ENCODE measurements around the gene IGFBP7.
A peak's percentile ranks its signal among the peaks of the same experiment; 100 is the strongest.

IGFBP7 gene

DNA sequence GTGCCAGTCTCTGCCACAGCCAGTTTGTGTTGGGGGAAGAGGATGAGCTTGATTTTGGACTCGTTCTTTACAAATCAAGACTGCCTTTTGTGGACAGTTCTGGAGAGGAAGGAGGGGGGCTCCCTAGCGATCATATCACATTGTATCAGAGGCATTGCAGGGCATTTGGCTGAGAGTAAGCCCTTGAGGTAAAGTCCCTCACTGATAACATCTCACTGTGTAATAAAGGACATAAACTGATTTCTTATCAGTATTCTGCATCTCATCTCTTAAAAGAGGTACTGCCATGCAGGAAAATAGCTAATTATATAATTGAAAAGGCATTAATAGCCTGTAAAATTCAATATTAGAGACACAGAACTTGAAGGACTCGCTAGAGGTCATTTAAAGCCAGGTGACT is 6.1 kb upstream of the IGFBP7 start:
- TF ChIP-seq CTCF (conservative IDR thresholded peaks at IDR 0.05), result no peak
- peak overlapping the region; percentile 84 for H3K27ac ChIP-seq

DNA sequence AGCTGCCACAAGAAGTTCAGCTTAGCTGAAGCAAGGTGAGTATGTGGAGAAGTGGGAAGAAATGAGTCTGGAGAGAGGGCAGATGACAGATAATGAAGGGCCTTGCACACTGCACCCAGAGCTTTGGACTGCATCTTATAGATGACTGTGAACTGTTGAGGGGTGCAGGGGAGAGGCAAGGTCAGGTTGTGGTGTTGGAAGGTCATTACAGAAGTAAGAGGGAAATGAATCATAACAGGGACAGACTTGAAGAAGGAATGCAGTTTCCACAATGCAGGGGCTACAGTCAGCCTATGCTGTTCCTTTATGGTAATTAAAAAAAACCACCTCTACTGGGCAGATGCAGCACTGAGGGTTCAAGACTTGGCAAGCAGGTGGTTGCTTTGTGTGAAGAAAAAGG is 4.8 kb upstream of the IGFBP7 start:
- no peak for TF ChIP-seq CTCF (conservative IDR thresholded peaks at IDR 0.05)

GRCh38 chr4:57113870-57114269 is 3.7 kb upstream of the IGFBP7 start:
- H3K27ac ChIP-seq, result peak overlapping the region; percentile 84; the same call in 1 of the 2 replicates
- TF ChIP-seq CTCF (conservative IDR thresholded peaks at IDR 0.05), result no peak

More for the DNA sequence above, 4.8 kb upstream of the IGFBP7 start:
- H3K27ac ChIP-seq, result peak overlapping the region; percentile 84

DNA sequence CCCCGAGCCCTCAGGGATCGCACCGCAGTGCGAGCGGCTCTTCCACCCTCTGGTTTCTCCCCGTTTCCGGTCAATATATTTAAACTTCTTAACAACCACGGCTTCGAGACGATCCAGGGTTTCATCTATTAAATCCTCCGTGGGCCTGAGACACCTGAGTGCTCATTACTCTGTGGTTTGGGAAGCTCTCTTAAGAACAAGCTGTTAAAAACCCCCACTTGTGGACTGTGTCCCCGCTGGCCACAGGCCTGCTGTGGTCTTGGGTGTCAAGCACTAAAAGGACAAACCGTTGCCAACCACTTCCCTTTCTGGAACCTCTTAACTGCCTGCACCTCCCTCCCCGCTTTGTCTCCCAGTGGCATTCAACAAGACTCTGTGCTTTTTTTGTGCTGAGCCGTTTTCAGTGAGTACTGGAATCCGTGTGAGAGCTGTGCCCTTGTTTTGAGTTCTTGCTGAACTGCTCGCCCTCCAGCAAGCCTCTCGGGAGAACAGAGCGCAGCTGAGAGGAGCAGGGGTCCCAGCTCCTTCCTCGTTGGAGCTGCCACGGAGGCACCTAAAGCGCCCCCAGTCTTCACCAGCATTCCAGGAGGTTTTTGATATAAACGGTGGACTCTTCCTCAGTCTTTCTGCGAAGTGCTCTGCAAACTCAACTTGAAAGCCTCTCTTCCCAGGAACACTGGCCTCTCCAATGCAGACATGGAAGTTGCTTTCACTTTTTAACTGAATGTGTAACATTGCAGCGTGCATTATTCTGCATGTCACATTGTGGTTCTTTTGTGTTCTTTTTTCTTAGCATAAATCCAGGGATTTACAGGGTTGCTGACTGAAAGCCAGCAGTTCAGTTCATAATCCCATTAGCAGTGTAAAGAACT is 691 bp upstream of the IGFBP7 start:
- H3K27ac ChIP-seq, result peak overlapping the region; percentile 83
- no peak for TF ChIP-seq CTCF (conservative IDR thresholded peaks at IDR 0.05)

- no peak for TF ChIP-seq CTCF (conservative IDR thresholded peaks at IDR 0.05)
- peak overlapping the region; percentile 83; the same call in 1 of the 2 replicates for H3K27ac ChIP-seq
Measured at GRCh38 chr4:57109411-57109846, 756 bp downstream of the IGFBP7 start.

GRCh38 chr4:57106181-57106580 is 4.0 kb downstream of the IGFBP7 start:
- H3K27ac ChIP-seq, result no peak overlapping the region
- no peak for TF ChIP-seq CTCF (conservative IDR thresholded peaks at IDR 0.05)

GRCh38 chr4:57104706-57105560 is 5.3 kb downstream of the IGFBP7 start:
- TF ChIP-seq CTCF (conservative IDR thresholded peaks at IDR 0.05), result no peak
- H3K27ac ChIP-seq, result no peak overlapping the region
